Measurements from ENCODE around the gene GRIN2A.

DNA sequence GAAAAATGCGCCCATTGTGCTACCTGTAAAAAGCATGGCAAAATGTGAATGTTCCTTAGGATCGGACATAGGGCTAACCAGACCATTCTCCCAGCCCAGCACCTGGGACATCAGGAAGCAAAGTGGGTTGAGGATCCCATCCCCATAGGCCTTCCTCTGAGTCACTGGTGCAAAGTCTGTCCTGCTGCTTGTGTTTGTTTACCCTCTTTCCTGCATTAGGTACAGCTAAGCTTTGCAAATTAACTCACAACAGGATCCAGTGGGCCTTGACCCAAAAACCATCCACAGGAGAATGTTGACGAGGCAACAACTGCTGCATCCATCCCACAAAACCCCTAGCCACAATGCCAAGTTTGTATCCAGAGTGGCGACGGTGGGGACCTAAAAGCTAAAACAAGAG, 106.2 kb downstream of the GRIN2A start:
- TF ChIP-seq CTCF (conservative IDR thresholded peaks at IDR 0.05) (no peak), ZFX (IDR thresholded peaks at IDR 0.05) (no peak)

All from C4-2B (cell line).